Tibial nerve (tissue), 4 donors: ENCODE results near the gene DEFB127. TPM values are rescaled to one million over a fixed set of nuclear protein-coding genes. Genes with fewer than 3 reads are reported as not detected.

ENCODE experiments used
- DNase-seq, 2 donors: peaks; one replicate each; pipeline ENCODE4 v3.0.0-alpha.2; 2019; ENCODE audit warnings: low spot score in 2 of 2
- H3K27ac ChIP-seq, 4 donors: fragments of 200-600 bp; sonication (generic) in 3 of 4; one replicate each; pipeline ENCODE4 v1.5.1; 2017 to 2019; ENCODE audit warnings: mild to moderate bottlenecking in 1 of 4
- H3K27me3 ChIP-seq, 2 donors: fragments of 200-600 bp; sonication (generic) in 1 of 2; one replicate each; pipeline versions ENCODE4 v1.5.1 to v1.6.0; 2017 to 2019
- H3K36me3 ChIP-seq, 3 donors: fragments of 200-600 bp; sonication (generic); one replicate each; pipeline ENCODE4 v1.5.1; 2018 to 2019
- H3K4me1 ChIP-seq, 4 donors: fragments of 200-600 bp; sonication (generic) in 3 of 4; one replicate each; pipeline ENCODE4 v1.5.1; 2017 to 2019
- H3K4me3 ChIP-seq, 4 donors: fragments of 200-600 bp; sonication (generic) in 3 of 4; one replicate each; pipeline ENCODE4 v1.5.1; 2017 to 2019; ENCODE audit warnings: mild to moderate bottlenecking in 1 of 4, moderate library complexity in 1 of 4
- H3K9me3 ChIP-seq, 4 donors: fragments of 200-600 bp; sonication (generic) in 3 of 4; one replicate each; pipeline ENCODE4 v1.5.1; 2017 to 2019
- CTCF ChIP-seq, 5 experiments: fragments of 200-600 bp in 3 of 5; fragments of 450-650 bp in 2 of 5; sonication (generic) in 3 of 5; IDR thresholded peaks; one replicate each; pipeline ENCODE4 v1.5.1; 2016 to 2019; ENCODE audit warnings: antibody characterized with exemption in 5 of 5, mild to moderate bottlenecking in 3 of 5, moderate library complexity in 2 of 5
- EP300 ChIP-seq, 2 donors: sonication (generic); formaldehyde crosslinking; IDR thresholded peaks; one replicate each; pipeline ENCODE4 v1.6.1; 2017; ENCODE audit warnings: antibody characterized with exemption in 2 of 2, mild to moderate bottlenecking in 1 of 2
- POLR2A ChIP-seq, 2 donors: fragments of 450-650 bp; IDR thresholded peaks; one replicate each; pipeline ENCODE4 v1.6.1; 2017; ENCODE audit warnings: antibody characterized with exemption in 2 of 2, mild to moderate bottlenecking in 2 of 2, moderate library complexity in 2 of 2
- WGBS, 2 donors: methylation state at CpG; one replicate each; pipeline ENCODE4 v1.1.5; 2018; 5-methylcytosine and 5-hydroxymethylcytosine counted together
- total RNA-seq, 4 donors: library from RNA; depleted of rRNA; stranded (reverse); fragments of >200 nt; gene quantifications; one replicate each; pipeline ENCODE4 v1.1.0, GENCODE V29; 2016

DEFB127 gene
- total RNA-seq, 4 donors from 2014 or later, result not detected

DNA sequence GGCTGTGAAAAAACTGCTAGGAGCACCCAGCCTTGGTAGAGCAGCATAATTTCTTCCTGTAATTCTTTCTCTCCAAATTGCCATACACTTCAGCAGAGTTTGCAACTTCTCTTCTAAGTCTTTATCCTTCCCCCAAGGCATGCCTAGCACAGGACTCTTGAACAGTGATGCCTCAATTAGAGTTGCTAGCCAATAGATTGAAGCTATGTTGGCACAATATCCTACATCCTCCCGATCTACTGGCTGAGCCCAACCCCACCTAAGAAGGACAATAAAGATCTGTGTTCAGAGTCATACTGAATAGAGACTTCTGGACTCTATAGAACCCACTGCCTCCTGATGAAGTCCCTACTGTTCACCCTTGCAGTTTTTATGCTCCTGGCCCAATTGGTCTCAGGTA lies 15.0 kb upstream of the DEFB127 start, which contains the start of gene DEFB126:
Gene DEFB126, plus strand, starts transcription at position 301 of the 400 bp plus-strand sequence. Its CDS starts 39 bp downstream, at position 340.
- TF ChIP-seq POLR2A (IDR thresholded peaks at IDR 0.05) (no peak), CTCF (IDR thresholded peaks at IDR 0.05) (no peak), EP300 (IDR thresholded peaks at IDR 0.05) (no peak)
- Histone ChIP-seq H3K4me3 (no peak within 1 kb of the TSS), H3K27me3 (no peaks in the 10 kb centered on the region), H3K4me1 (no peaks in the 10 kb centered on the region), H3K36me3 (no peaks in the 10 kb centered on the region), H3K9me3 (peaks cover 0 to 6% (median 0%) of the 10 kb centered on the region in 4 donors), H3K27ac (no peak within 1 kb of the TSS)
- WGBS, 2 donors, result 24 to 50% methylated on average over 1 of the region's 1 CpG
- no peak for DNase-seq

DNA sequence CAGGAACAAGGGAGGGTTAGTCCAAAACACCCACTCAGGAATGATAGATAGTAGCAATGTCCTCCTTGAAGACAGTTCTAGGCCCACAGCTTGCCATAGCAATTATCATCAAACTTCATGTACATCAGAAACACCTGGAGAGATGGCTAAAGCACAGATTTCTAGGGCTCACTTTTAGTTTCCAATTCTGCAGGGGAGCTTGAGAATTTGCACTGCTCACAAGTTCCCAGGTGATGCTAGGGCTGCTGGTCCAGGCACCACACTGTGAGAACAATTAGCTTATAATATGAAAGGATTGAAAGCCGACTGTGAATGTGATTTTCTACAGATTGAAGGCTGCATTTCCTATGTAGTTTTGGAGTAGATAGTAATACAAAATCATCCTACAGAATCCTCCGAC lies 11.4 kb upstream of the DEFB127 start:
- WGBS, 2 donors, result 62 to 63% methylated on average over 2 of the region's 2 CpGs
- H3K4me3 ChIP-seq, result no peak overlapping the region
- DNase-seq, result no peak
- H3K9me3 ChIP-seq, result no peaks in the 10 kb centered on the region
- H3K36me3 ChIP-seq, result no peaks in the 10 kb centered on the region
- H3K27me3 ChIP-seq, result peaks cover 0 to 4% of the 10 kb centered on the region in 2 donors
- no peak overlapping the region for H3K27ac ChIP-seq
- no peaks in the 10 kb centered on the region for H3K4me1 ChIP-seq
- no peak for TF ChIP-seq POLR2A (IDR thresholded peaks at IDR 0.05)
- no peak for TF ChIP-seq EP300 (IDR thresholded peaks at IDR 0.05)
- no peak for TF ChIP-seq CTCF (IDR thresholded peaks at IDR 0.05)

- WGBS, 2 donors, result 39 to 43% methylated on average over 1 of the region's 1 CpG
- Histone ChIP-seq H3K36me3 (no peaks in the 10 kb centered on the region), H3K27me3 (peaks cover 0 to 8% of the 10 kb centered on the region in 2 donors), H3K9me3 (no peaks in the 10 kb centered on the region), H3K27ac (no peak overlapping the region), H3K4me3 (no peak overlapping the region), H3K4me1 (no peaks in the 10 kb centered on the region)
- no peak for TF ChIP-seq EP300 (IDR thresholded peaks at IDR 0.05)
- no peak for DNase-seq
Observed at GRCh38 chr20:152131-152530, 5.1 kb upstream of the DEFB127 start.

DNA sequence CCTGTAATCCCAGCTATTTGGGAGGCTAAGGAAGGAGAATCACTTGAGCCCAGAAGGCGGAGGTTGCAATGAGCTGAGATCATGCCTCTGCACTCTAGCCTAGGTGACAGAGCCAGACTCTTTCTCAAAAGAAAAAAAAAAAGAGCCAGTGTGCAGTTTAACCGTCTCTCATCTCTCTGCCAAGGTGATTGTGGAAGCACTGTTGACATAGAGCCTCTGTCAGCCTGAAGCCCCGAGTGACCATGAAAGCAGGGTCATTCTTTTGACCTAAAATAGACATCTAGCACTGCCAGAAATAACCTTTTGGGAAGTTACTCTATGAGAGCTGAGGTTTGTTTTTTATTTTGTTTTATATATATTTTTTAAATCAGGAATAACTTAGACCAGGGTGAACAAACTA lies 7.4 kb downstream of the DEFB127 start:
- H3K4me3 ChIP-seq, result no peak overlapping the region
- H3K9me3 ChIP-seq, result no peaks in the 10 kb centered on the region
- no peak for DNase-seq
- 64 to 74% methylated on average over 3 of the region's 3 CpGs for WGBS, 2 donors
- H3K27me3 ChIP-seq, result no peaks in the 10 kb centered on the region
- no peaks in the 10 kb centered on the region for H3K4me1 ChIP-seq
- TF ChIP-seq POLR2A (IDR thresholded peaks at IDR 0.05) (no peak), CTCF (IDR thresholded peaks at IDR 0.05) (no peak), EP300 (IDR thresholded peaks at IDR 0.05) (no peak)
- H3K36me3 ChIP-seq, result no peaks in the 10 kb centered on the region
- H3K27ac ChIP-seq, result no peak overlapping the region

- H3K36me3 ChIP-seq, result no peaks in the 10 kb centered on the region
- 88 to 90% methylated on average over 2 of the region's 2 CpGs for WGBS, 2 donors
- no peaks in the 10 kb centered on the region for H3K27me3 ChIP-seq
- TF ChIP-seq EP300 (IDR thresholded peaks at IDR 0.05), result no peak
- TF ChIP-seq CTCF (IDR thresholded peaks at IDR 0.05), result no peak
- TF ChIP-seq POLR2A (IDR thresholded peaks at IDR 0.05), result no peak
- no peak overlapping the region for H3K27ac ChIP-seq
- no peaks in the 10 kb centered on the region for H3K4me1 ChIP-seq
- no peak overlapping the region for H3K4me3 ChIP-seq
- DNase-seq, result no peak
- no peaks in the 10 kb centered on the region for H3K9me3 ChIP-seq
Observed at GRCh38 chr20:168876-169275, 11.6 kb downstream of the DEFB127 start.

DNA sequence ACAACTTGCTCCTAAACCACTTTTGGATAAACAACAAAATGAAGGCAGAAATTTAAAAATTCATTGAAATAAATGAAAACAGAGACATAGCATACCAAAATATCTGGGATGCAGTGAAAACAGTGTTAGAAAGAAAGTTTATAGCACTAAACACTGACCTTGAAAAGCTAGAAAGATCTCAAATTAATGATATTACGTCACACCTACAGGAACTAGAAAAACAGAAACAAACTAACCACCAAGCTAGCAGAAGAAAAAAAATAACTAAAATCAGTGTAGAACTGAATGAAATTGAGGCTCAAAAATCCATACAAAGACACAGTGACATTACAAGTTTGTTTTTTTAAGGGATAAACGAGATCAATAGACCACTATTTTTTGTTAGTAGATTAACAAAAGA lies 27.0 kb downstream of the DEFB127 start:
- no peak for TF ChIP-seq CTCF (IDR thresholded peaks at IDR 0.05)
- no peak for TF ChIP-seq POLR2A (IDR thresholded peaks at IDR 0.05)
- TF ChIP-seq EP300 (IDR thresholded peaks at IDR 0.05), result no peak
- Histone ChIP-seq H3K27ac (no peak overlapping the region), H3K36me3 (no peaks in the 10 kb centered on the region), H3K4me1 (no peaks in the 10 kb centered on the region), H3K27me3 (no peaks in the 10 kb centered on the region), H3K9me3 (peaks cover 0 to 3% (median 0%) of the 10 kb centered on the region in 4 donors), H3K4me3 (no peak overlapping the region)
- DNase-seq, result no peak
- 49 to 53% methylated on average over 2 of the region's 2 CpGs for WGBS, 2 donors
